Breast epithelium (tissue), 4 donors: ENCODE results near the gene KHNYN. TPM values are rescaled to one million over a fixed set of nuclear protein-coding genes. Genes with fewer than 3 reads are reported as not detected.
"Not testable (repeated sequence)": the region's sequence is repeated elsewhere in the genome, so short reads cannot be mapped to it uniquely, and the experiment has no call there.

Experiments
- DNase-seq, 2 donors: peaks; one replicate each; pipeline ENCODE4 v3.0.0-alpha.2; 2019; ENCODE audit warnings: low spot score in 2 of 2
- H3K27ac ChIP-seq, 2 donors: fragments of 200-600 bp; sonication (generic) in 1 of 2; one replicate each; pipeline ENCODE4 v1.5.1; 2016 to 2019; ENCODE audit warnings: mild to moderate bottlenecking in 1 of 2
- H3K27me3 ChIP-seq, 2 donors: fragments of 200-600 bp; sonication (generic) in 1 of 2; one replicate each; pipeline versions ENCODE4 v1.5.1 to v1.6.0; 2017 to 2019; ENCODE audit warnings: control low read depth in 1 of 2, mild to moderate bottlenecking in 1 of 2
- H3K36me3 ChIP-seq: fragments of 200-600 bp; one replicate; pipeline ENCODE4 v1.5.1; 2019
- H3K4me1 ChIP-seq, 2 donors: fragments of 200-600 bp; sonication (generic); one replicate each; pipeline ENCODE4 v1.5.1; 2016 to 2019; ENCODE audit warnings: control low read depth in 1 of 2
- H3K4me3 ChIP-seq, 3 donors: fragments of 200-600 bp; sonication (generic); 1 replicate in 2 of 3; 2 replicates in 1 of 3; pipeline ENCODE4 v1.5.1; 2016 to 2019; ENCODE audit warnings: mild to moderate bottlenecking in 3 of 3, moderate library complexity in 2 of 3
- H3K9me3 ChIP-seq, 2 donors: fragments of 200-600 bp; sonication (generic) in 1 of 2; one replicate each; pipeline ENCODE4 v1.5.1; 2016 to 2019; ENCODE audit warnings: control low read depth in 1 of 2
- POLR2A ChIP-seq: fragments of 450-650 bp; IDR thresholded peaks from one replicate; pipeline ENCODE4 v1.6.1; 2016; ENCODE audit warnings: antibody characterized with exemption, mild to moderate bottlenecking, moderate library complexity
- POLR2AphosphoS5 ChIP-seq, 3 donors: sonication (generic); formaldehyde crosslinking; IDR thresholded peaks; one replicate each; pipeline ENCODE4 v1.6.1; 2017; ENCODE audit warnings: antibody characterized with exemption in 3 of 3
- intact Hi-C: fragments of 100-400 bp; cut with DNase I; formaldehyde crosslinking; loops from one replicate; pipeline ENCODE4 v1.15.1; 2023; ENCODE audit warnings: low total_unique reads
- total RNA-seq, 3 donors: library from RNA; depleted of rRNA; stranded (reverse); fragments of >200 nt; gene quantifications; one replicate each; pipeline ENCODE4 v1.1.0, GENCODE V29; 2016
- TF ChIP-seq, protein P1 (sequence below), 3 donors: fragments of 450-650 bp; IDR thresholded peaks; one replicate each; pipeline ENCODE4 v1.5.1; 2016 to 2017; ENCODE audit warnings: antibody characterized with exemption in 3 of 3, mild to moderate bottlenecking in 3 of 3, moderate library complexity in 3 of 3

KHNYN gene
- total RNA-seq, 3 donors from 2014 or later = 48.5 to 68.1 (median 63.9) TPM

DNA sequence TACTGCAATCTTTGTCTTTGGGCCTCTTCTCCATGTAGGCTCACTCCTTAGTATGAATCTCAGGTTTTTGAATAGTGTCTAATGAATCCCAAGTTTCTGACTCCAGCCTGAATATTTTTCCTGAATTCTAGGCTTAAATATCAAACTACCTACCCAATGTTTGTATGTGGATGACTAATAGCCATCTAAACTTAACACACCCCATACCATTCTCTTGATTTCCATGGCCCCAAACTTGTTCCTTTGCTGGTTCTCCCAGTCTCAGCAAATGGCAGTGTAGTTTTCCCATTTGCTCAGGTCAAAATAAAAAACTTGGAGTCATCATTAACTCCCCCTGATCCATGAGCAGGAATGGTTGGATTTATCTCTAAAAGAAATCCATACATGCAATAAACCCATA, 31.6 kb downstream of the KHNYN start:
- intact Hi-C loops = no loop called here
- no peaks in the 10 kb centered on the region for H3K36me3 ChIP-seq
- DNase-seq = no peak
- H3K9me3 ChIP-seq = no peaks in the 10 kb centered on the region
- H3K4me1 ChIP-seq = no peaks in the 10 kb centered on the region
- no peak for TF ChIP-seq POLR2AphosphoS5 (IDR thresholded peaks at IDR 0.05)
- TF ChIP-seq, protein P1, sequence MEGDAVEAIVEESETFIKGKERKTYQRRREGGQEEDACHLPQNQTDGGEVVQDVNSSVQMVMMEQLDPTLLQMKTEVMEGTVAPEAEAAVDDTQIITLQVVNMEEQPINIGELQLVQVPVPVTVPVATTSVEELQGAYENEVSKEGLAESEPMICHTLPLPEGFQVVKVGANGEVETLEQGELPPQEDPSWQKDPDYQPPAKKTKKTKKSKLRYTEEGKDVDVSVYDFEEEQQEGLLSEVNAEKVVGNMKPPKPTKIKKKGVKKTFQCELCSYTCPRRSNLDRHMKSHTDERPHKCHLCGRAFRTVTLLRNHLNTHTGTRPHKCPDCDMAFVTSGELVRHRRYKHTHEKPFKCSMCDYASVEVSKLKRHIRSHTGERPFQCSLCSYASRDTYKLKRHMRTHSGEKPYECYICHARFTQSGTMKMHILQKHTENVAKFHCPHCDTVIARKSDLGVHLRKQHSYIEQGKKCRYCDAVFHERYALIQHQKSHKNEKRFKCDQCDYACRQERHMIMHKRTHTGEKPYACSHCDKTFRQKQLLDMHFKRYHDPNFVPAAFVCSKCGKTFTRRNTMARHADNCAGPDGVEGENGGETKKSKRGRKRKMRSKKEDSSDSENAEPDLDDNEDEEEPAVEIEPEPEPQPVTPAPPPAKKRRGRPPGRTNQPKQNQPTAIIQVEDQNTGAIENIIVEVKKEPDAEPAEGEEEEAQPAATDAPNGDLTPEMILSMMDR (IDR thresholded peaks at IDR 0.05) = no peak
- no peak for TF ChIP-seq POLR2A
- no peaks in the 10 kb centered on the region for H3K27me3 ChIP-seq
- no peak overlapping the region for H3K27ac ChIP-seq
- no peak overlapping the region for H3K4me3 ChIP-seq

GRCh38 chr14:24463017-24463883, 33.5 kb downstream of the KHNYN start:
- no peaks in the 10 kb centered on the region for H3K36me3 ChIP-seq
- no peaks in the 10 kb centered on the region for H3K27me3 ChIP-seq
- no peak overlapping the region for H3K27ac ChIP-seq
- no peaks in the 10 kb centered on the region for H3K9me3 ChIP-seq
- TF ChIP-seq, protein P1 (IDR thresholded peaks at IDR 0.05) = no peak
- no peak for TF ChIP-seq POLR2AphosphoS5 (IDR thresholded peaks at IDR 0.05)
- TF ChIP-seq POLR2A = no peak
- intact Hi-C loops = no loop called here
- H3K4me1 ChIP-seq = no peaks in the 10 kb centered on the region
- DNase-seq = no peak
- H3K4me3 ChIP-seq = no peak overlapping the region

DNA sequence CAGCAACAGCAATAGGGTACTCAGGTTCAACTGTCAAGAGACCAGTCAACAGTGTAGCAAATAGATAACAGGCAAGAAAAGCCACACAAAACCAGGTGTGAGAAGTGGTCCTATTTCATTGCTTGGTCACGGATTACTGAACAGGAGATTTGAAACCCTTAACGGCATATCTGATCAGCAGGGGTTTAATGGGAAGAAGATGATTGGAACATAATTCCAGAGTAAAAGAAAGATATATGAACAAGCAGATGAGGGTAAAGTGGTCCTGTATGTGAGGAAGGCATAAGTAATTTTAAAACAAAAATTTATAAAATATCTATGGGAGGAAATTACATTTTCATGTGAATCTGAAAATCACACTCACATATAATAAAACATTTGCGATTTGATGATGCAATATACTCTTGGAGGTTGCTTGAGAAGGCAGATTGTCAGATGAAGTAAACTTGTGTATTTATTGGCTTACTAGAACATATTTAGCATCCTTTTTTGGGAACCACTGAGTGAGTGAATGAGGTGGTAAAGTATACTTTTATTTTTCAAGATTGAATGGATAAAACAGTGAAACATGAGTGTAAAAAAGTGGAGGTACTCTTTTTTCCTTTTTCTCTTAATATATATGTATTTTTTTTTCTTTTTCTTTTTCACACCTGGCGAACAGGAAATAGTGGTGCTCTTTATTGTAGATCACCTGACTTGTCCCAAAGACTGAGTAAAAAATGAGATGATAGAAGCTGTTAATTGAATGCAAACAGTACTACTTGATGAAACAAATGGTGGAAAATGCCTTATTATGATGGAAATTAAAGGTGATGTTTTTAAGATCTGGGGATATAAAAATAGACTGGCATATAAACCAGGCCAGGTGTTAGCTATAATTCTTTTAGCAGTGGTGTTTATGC, 34.4 kb downstream of the KHNYN start:
- Histone ChIP-seq H3K27ac (no peak overlapping the region), H3K36me3 (no peaks in the 10 kb centered on the region), H3K27me3 (no peaks in the 10 kb centered on the region), H3K4me1 (no peaks in the 10 kb centered on the region), H3K9me3 (no peaks in the 10 kb centered on the region), H3K4me3 (no peak overlapping the region)
- no peak for DNase-seq
- TF ChIP-seq, protein P1 (IDR thresholded peaks at IDR 0.05) = no peak
- TF ChIP-seq POLR2AphosphoS5 (IDR thresholded peaks at IDR 0.05) = no peak
- TF ChIP-seq POLR2A = no peak
- intact Hi-C loops = no loop called here

GRCh38 chr14:24465368-24465767, 35.6 kb downstream of the KHNYN start:
- DNase-seq = no peak
- TF ChIP-seq POLR2AphosphoS5 (IDR thresholded peaks at IDR 0.05) = no peak
- TF ChIP-seq, protein P1 (IDR thresholded peaks at IDR 0.05) = no peak
- Histone ChIP-seq H3K4me1 (no peaks in the 10 kb centered on the region), H3K27me3 (no peaks in the 10 kb centered on the region), H3K36me3 (no peaks in the 10 kb centered on the region), H3K9me3 (no peaks in the 10 kb centered on the region), H3K27ac (no peak overlapping the region), H3K4me3 (no peak overlapping the region)
- intact Hi-C loops = no loop called here

- intact Hi-C loops = no loop called here
- TF ChIP-seq POLR2A = no peak
- TF ChIP-seq, protein P1 (IDR thresholded peaks at IDR 0.05) = no peak
- TF ChIP-seq POLR2AphosphoS5 (IDR thresholded peaks at IDR 0.05) = no peak
- no peaks in the 10 kb centered on the region for H3K4me1 ChIP-seq
- H3K9me3 ChIP-seq = no peaks in the 10 kb centered on the region
- H3K36me3 ChIP-seq = no peaks in the 10 kb centered on the region
- no peak overlapping the region for H3K4me3 ChIP-seq
- H3K27me3 ChIP-seq = no peaks in the 10 kb centered on the region
- no peak overlapping the region for H3K27ac ChIP-seq
- DNase-seq = no peak
These were observed 36.1 kb downstream of the KHNYN start for GRCh38 chr14:24465805-24466204.

GRCh38 chr14:24470450-24470849, 40.7 kb downstream of the KHNYN start:
- DNase-seq, intact Hi-C loops, H3K27ac ChIP-seq, H3K9me3 ChIP-seq, H3K36me3 ChIP-seq, H3K27me3 ChIP-seq, H3K4me3 ChIP-seq, H3K4me1 ChIP-seq: not testable (repeated sequence)
